ENCODE data around the gene KBTBD7. TPM values are rescaled to one million over a fixed set of nuclear protein-coding genes. Genes with fewer than 3 reads are reported as not detected.
A peak's percentile ranks its signal among the peaks of the same experiment; 100 is the strongest.

KBTBD7 gene
- total RNA-seq, 2 donors from 2014 or later, result 11.7 to 15.9 TPM

- H3K9me3 ChIP-seq (ENCODE audit: control insufficient read depth, low read length), result no peaks in the 10 kb centered on the region
- H3K4me1 ChIP-seq (ENCODE audit: control insufficient read depth, insufficient read depth, low read length), result no peaks in the 10 kb centered on the region
- Mint-ChIP-seq H3K4me3 (no peak overlapping the region), H3K4me1 (peaks cover 8% of the 10 kb centered on the region), H3K9me3 (no peaks in the 10 kb centered on the region), H3K36me3 (ENCODE audit: low read depth) (peaks cover 12% of the 10 kb centered on the region), H3K27ac (no peak overlapping the region), H3K27me3 (ENCODE audit: insufficient read depth) (no peaks in the 10 kb centered on the region)
- DNase-seq, result no peak
- TF ChIP-seq CTCF (conservative IDR thresholded peaks at IDR 0.05), result no peak
- no peak overlapping the region for H3K4me3 ChIP-seq (ENCODE audit: low read length)
- no peak overlapping the region for H3K9ac ChIP-seq (ENCODE audit: extremely low read depth, low read length, poor library complexity, severe bottlenecking)
- H3K27me3 ChIP-seq (ENCODE audit: control insufficient read depth, insufficient read depth, low read length, poor library complexity, severe bottlenecking), result no peaks in the 10 kb centered on the region
- peaks cover 7% of the 10 kb centered on the region for H3K36me3 ChIP-seq (ENCODE audit: control insufficient read depth, insufficient read depth, low read length)
- no peak overlapping the region for H3K27ac ChIP-seq (ENCODE audit: low read depth, low read length)
These were observed 35.0 kb upstream of the KBTBD7 start for GRCh38 chr13:41229356-41229755.

DNA sequence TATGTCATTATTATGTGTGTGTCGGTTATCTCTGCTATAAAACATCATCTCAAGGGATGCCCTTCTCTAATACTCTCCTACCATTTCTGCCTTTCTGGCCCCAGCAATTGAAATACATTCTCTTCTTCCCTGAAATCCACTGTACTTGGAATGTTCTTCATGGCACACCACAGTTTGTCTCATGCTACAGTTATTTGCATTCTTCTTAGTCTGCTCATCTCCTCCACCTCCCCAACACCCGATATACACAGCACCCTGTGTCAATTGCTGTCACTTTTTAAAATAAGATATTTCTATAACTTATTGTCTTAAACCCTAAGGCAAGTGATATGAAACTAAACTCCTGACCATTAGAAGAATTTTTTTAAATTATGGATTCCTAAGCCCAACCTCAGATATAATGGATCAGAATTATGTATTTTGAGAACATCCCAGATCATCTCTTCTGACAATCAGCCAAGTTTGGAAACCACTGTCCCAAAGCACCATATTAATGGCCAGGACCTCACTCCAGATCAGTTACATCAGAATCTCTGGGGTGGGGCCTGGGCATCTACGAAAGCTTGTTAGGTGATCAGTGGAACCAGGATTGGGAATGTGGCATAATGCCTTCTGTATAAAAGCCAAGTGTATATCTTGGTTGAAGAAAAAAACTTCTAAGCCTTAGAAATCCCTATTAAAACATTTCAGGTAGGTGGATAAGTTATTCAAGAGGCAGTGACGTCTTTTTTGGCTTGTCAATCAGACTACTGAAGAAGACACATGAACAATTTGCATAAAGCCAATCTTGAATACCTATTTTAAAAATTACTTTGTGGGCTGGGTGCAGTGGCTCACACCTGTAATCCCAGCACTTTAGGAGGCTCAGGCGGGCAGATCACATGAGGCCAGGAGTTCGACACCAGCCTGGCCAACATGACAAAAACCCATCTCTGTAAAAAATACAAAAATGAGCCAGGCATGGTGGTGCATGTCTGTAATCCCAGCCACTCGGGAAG lies 30.0 kb upstream of the KBTBD7 start:
- H3K27ac Mint-ChIP-seq, result no peak overlapping the region
- H3K4me1 ChIP-seq (ENCODE audit: control insufficient read depth, insufficient read depth, low read length), result no peaks in the 10 kb centered on the region
- H3K9me3 Mint-ChIP-seq, result no peaks in the 10 kb centered on the region
- no peak for DNase-seq
- H3K4me3 ChIP-seq (ENCODE audit: low read length), result no peak overlapping the region
- no peak overlapping the region for H3K4me3 Mint-ChIP-seq
- peaks cover 8% of the 10 kb centered on the region for H3K36me3 ChIP-seq (ENCODE audit: control insufficient read depth, insufficient read depth, low read length)
- WGBS, 2 experiments (ENCODE audit: insufficient coverage in 1 of 2, insufficient read length in 1 of 2), result 46 to 80% methylated on average over 2 to 7 of the region's 7 CpGs
- H3K36me3 Mint-ChIP-seq (ENCODE audit: low read depth), result peaks cover 9% of the 10 kb centered on the region
- no peak for TF ChIP-seq CTCF (conservative IDR thresholded peaks at IDR 0.05)
- no peaks in the 10 kb centered on the region for H3K27me3 Mint-ChIP-seq (ENCODE audit: insufficient read depth)
- no peak overlapping the region for H3K27ac ChIP-seq (ENCODE audit: low read depth, low read length)
- no peaks in the 10 kb centered on the region for H3K27me3 ChIP-seq (ENCODE audit: control insufficient read depth, insufficient read depth, low read length, poor library complexity, severe bottlenecking)
- H3K4me1 Mint-ChIP-seq, result no peaks in the 10 kb centered on the region
- no peak overlapping the region for H3K9ac ChIP-seq (ENCODE audit: extremely low read depth, low read length, poor library complexity, severe bottlenecking)
- no peaks in the 10 kb centered on the region for H3K9me3 ChIP-seq (ENCODE audit: control insufficient read depth, low read length)

- no peak overlapping the region for H3K9ac ChIP-seq (ENCODE audit: extremely low read depth, low read length, poor library complexity, severe bottlenecking)
- no peaks in the 10 kb centered on the region for H3K9me3 Mint-ChIP-seq
- H3K27ac Mint-ChIP-seq, result no peak overlapping the region
- H3K4me3 Mint-ChIP-seq, result no peak overlapping the region
- H3K36me3 Mint-ChIP-seq (ENCODE audit: low read depth), result peaks cover 4% of the 10 kb centered on the region
- no peak overlapping the region for H3K4me3 ChIP-seq (ENCODE audit: low read length)
- WGBS, 2 experiments (ENCODE audit: insufficient coverage in 1 of 2, insufficient read length in 1 of 2), result 72 to 78% methylated on average over 5 of the region's 6 CpGs
- H3K36me3 ChIP-seq (ENCODE audit: control insufficient read depth, insufficient read depth, low read length), result peaks cover 5% of the 10 kb centered on the region
- DNase-seq, result peak; percentile 88
- no peaks in the 10 kb centered on the region for H3K4me1 ChIP-seq (ENCODE audit: control insufficient read depth, insufficient read depth, low read length)
- H3K27ac ChIP-seq (ENCODE audit: low read depth, low read length), result no peak overlapping the region
- no peaks in the 10 kb centered on the region for H3K4me1 Mint-ChIP-seq
- peak; percentile 88 for TF ChIP-seq CTCF (conservative IDR thresholded peaks at IDR 0.05)
- no peaks in the 10 kb centered on the region for H3K9me3 ChIP-seq (ENCODE audit: control insufficient read depth, low read length)
- H3K27me3 ChIP-seq (ENCODE audit: control insufficient read depth, insufficient read depth, low read length, poor library complexity, severe bottlenecking), result no peaks in the 10 kb centered on the region
- no peaks in the 10 kb centered on the region for H3K27me3 Mint-ChIP-seq (ENCODE audit: insufficient read depth)
These were observed 28.0 kb upstream of the KBTBD7 start for GRCh38 chr13:41222259-41222852.

All from endodermal cell (in vitro differentiated cells).